A549 (cell line): ENCODE results near the gene DDX52. TPM values are rescaled to one million over a fixed set of nuclear protein-coding genes. Genes with fewer than 3 reads are reported as not detected.

Source experiments
- ATAC-seq, 2 experiments: fragments of 200-7000 bp in 1 of 2; fragments of >200 bp in 1 of 2; cut with Nextera tagmentation in 1 of 2; cut with Tn5 transposase in 1 of 2; 3 replicates each; pipeline versions ENCODE4 v1.8.0 to v1.9.1; 2018 to 2020; ENCODE audit warnings: mild to moderate bottlenecking in 1 of 2, moderate library complexity in 1 of 2
- CTCF ChIA-PET: fragments of 300-600 bp; sonication (Branson Sonifier 250); formaldehyde crosslinking; extraction: SDS; loops from one replicate; lab custom pipeline; 2021; ENCODE audit warnings: antibody characterized with exemption, inconsistent platforms; lab: Yijun Ruan, JAX
- POLR2A ChIA-PET: fragments of 350-600 bp; formaldehyde crosslinking; extraction: SDS; loops from one replicate; lab custom pipeline; 2021; ENCODE audit warnings: antibody characterized with exemption, inconsistent platforms; lab: Yijun Ruan, JAX
- DNase-seq, 2 experiments: peaks; one replicate each; pipeline versions ENCODE4 v3.0.0 to v3.0.0-alpha.2; 2011 to 2016; ENCODE audit warnings: low read depth in 1 of 2, low spot score in 1 of 2
- FAIRE-seq: peaks from 2 replicates; lab custom pipeline; 2011; peaks lifted over from hg19 to GRCh38; lab: Jason Lieb, UNC
- H3K27ac ChIP-seq, 2 experiments: fragments of >200 bp; sonication (Bioruptor Twin); formaldehyde crosslinking; 3 replicates each; pipeline ENCODE4 v1.5.1; 2016 to 2017
- H3K4me1 ChIP-seq: fragments of >200 bp; sonication (Bioruptor Twin); formaldehyde crosslinking; 3 replicates; pipeline ENCODE4 v1.6.1; 2016
- H3K4me2 ChIP-seq: fragments of >200 bp; sonication (Bioruptor Twin); formaldehyde crosslinking; 3 replicates; pipeline ENCODE4 v1.6.1; 2016
- H3K4me3 ChIP-seq: fragments of >200 bp; sonication (Bioruptor Twin); formaldehyde crosslinking; 3 replicates; pipeline ENCODE4 v1.5.1; 2016
- H3K9me3 ChIP-seq: fragments of >200 bp; sonication (Bioruptor Twin); formaldehyde crosslinking; 3 replicates; pipeline ENCODE4 v1.6.1; 2016
- ATOH8 ChIP-seq: fragments of 250-450 bp; sonication (Bioruptor Pico); IDR thresholded peaks from 2 replicates; pipeline ENCODE4 v1.5.0; 2020; ENCODE audit warnings: low read depth, mild to moderate bottlenecking, moderate library complexity
- BHLHE40 ChIP-seq: IDR thresholded peaks from 2 replicates; pipeline ENCODE4 v1.6.1; 2012; ENCODE audit warnings: low read depth, low read length, inconsistent platforms
- CBX8 ChIP-seq: fragments of 200-600 bp; sonication (generic); IDR thresholded peaks from 2 replicates; pipeline ENCODE4 v1.6.1; 2016
- CEBPB ChIP-seq, 2 experiments: fragments of >200 bp in 1 of 2; sonication (Bioruptor Twin) in 1 of 2; formaldehyde crosslinking in 1 of 2; IDR thresholded peaks; 2 replicates each; pipeline ENCODE4 v1.6.1; 2012 to 2016
- CHD4 ChIP-seq: fragments of 200-600 bp; sonication (generic); IDR thresholded peaks from 2 replicates; pipeline ENCODE4 v1.6.1; 2016; ENCODE audit warnings: antibody characterized with exemption, mild to moderate bottlenecking, borderline replicate concordance
- EP300 ChIP-seq, 2 experiments: fragments of >200 bp; sonication (Bioruptor Twin); formaldehyde crosslinking; IDR thresholded peaks; 2 replicates in 1 of 2; 3 replicates in 1 of 2; pipeline ENCODE4 v1.6.1; 2016 to 2017
- ESRRA ChIP-seq: fragments of 150-350 bp; IDR thresholded peaks from 2 replicates; pipeline ENCODE4 v1.6.1; 2014; ENCODE audit warnings: mild to moderate bottlenecking, low read length, borderline replicate concordance
- FOSL2 ChIP-seq, 2 experiments: fragments of 450-650 bp in 1 of 2; fragments of >200 bp in 1 of 2; sonication (Bioruptor Twin) in 1 of 2; formaldehyde crosslinking; IDR thresholded peaks; 2 replicates each; pipeline versions ENCODE4 v1.5.0 to v1.6.1; 2016 to 2020; ENCODE audit warnings: mild to moderate bottlenecking in 1 of 2, moderate library complexity in 1 of 2
- FOXS1 ChIP-seq: fragments of 250-450 bp; sonication (Bioruptor Pico); IDR thresholded peaks from 2 replicates; pipeline ENCODE4 v1.5.0; 2020; ENCODE audit warnings: mild to moderate bottlenecking, moderate library complexity
- GATA3 ChIP-seq: IDR thresholded peaks from 2 replicates; pipeline ENCODE4 v1.6.1; 2012; ENCODE audit warnings: borderline replicate concordance
- HOXA7 ChIP-seq: fragments of 250-450 bp; sonication (Bioruptor Pico); IDR thresholded peaks from 2 replicates; pipeline ENCODE4 v1.5.0; 2020; ENCODE audit warnings: mild to moderate bottlenecking, moderate library complexity
- HOXB13 ChIP-seq: fragments of 250-450 bp; sonication (Bioruptor Pico); IDR thresholded peaks from 2 replicates; pipeline ENCODE4 v1.5.0; 2020; ENCODE audit warnings: low read depth, mild to moderate bottlenecking, moderate library complexity
- JUN ChIP-seq, 2 experiments: fragments of >200 bp; sonication (Bioruptor Twin); formaldehyde crosslinking; IDR thresholded peaks; 2 replicates in 1 of 2; 3 replicates in 1 of 2; pipeline ENCODE4 v1.6.1; 2016 to 2017
- JUNB ChIP-seq: fragments of >200 bp; sonication (Bioruptor Twin); formaldehyde crosslinking; IDR thresholded peaks from 2 replicates; pipeline ENCODE4 v1.6.1; 2016
- KDM1A ChIP-seq: fragments of 200-600 bp; sonication (generic); IDR thresholded peaks from 2 replicates; pipeline ENCODE4 v1.6.1; 2016; ENCODE audit warnings: low read depth, mild to moderate bottlenecking
- MAFK ChIP-seq: fragments of 450-650 bp; IDR thresholded peaks from 2 replicates; pipeline ENCODE4 v1.6.1; 2014; ENCODE audit not compliant: partially characterized antibody
- MYC ChIP-seq: IDR thresholded peaks from 2 replicates; pipeline ENCODE4 v1.6.1; 2012; ENCODE audit warnings: mild to moderate bottlenecking, inconsistent platforms, low read length, improper control_type of control experiment, borderline replicate concordance
- NFE2L2 ChIP-seq: fragments of 150-350 bp; conservative IDR thresholded peaks from 2 replicates; pipeline ENCODE4 v1.6.1; 2014; ENCODE audit warnings: low read length
- POLR2A ChIP-seq: IDR thresholded peaks from 2 replicates; pipeline ENCODE4 v1.6.1; 2012; ENCODE audit warnings: mild to moderate bottlenecking, low read length
- POLR2AphosphoS2 ChIP-seq: conservative IDR thresholded peaks from 2 replicates; pipeline ENCODE4 v1.6.1; 2012; ENCODE audit warnings: low read length, improper control_type of control experiment, inconsistent platforms
- SREBF2 ChIP-seq: fragments of 450-650 bp; IDR thresholded peaks from 2 replicates; pipeline ENCODE4 v1.6.1; 2014; ENCODE audit warnings: mild to moderate bottlenecking, moderate library complexity
- TP53 ChIP-seq: fragments of 250-450 bp; sonication (Bioruptor Pico); IDR thresholded peaks from 2 replicates; pipeline ENCODE4 v1.5.0; 2021; ENCODE audit warnings: mild to moderate bottlenecking, moderate library complexity
- USF2 ChIP-seq: fragments of 450-650 bp; IDR thresholded peaks from 2 replicates; pipeline ENCODE4 v1.6.1; 2014; ENCODE audit warnings: antibody characterized with exemption
- ZFP36 ChIP-seq: fragments of 450-650 bp; IDR thresholded peaks from 2 replicates; pipeline ENCODE4 v1.6.1; 2014; ENCODE audit warnings: borderline replicate concordance; ENCODE audit not compliant: partially characterized antibody
- WGBS: methylation state at CpG from one replicate; pipeline ENCODE4 v1.1.6; 2017; ENCODE audit errors: missing lambda C conversion rate; 5-methylcytosine and 5-hydroxymethylcytosine counted together
- polyA plus RNA-seq, 4 experiments: library from polyadenylated mRNA; depleted of rRNA in 3 of 4; stranded (reverse); fragments of >200 nt; fragmentation: RNase III in 1 of 4; extraction: RNeasy Plus Mini Kit Qiagen cat#74134 plus additional on column Dnase treatment in 1 of 4; gene quantifications; 2 replicates in 3 of 4; 3 replicates in 1 of 4; pipeline ENCODE4 v1.2.3, GENCODE V29; 2011 to 2017
- TF ChIP-seq, protein P1 (sequence below): IDR thresholded peaks from 2 replicates; pipeline ENCODE4 v1.6.1; 2012
- TF ChIP-seq, protein P2 (sequence below): IDR thresholded peaks from 2 replicates; pipeline ENCODE4 v1.6.1; 2012; ENCODE audit warnings: low read depth, borderline replicate concordance
- TF ChIP-seq, protein P3 (sequence below): fragments of >200 bp; sonication (Bioruptor Twin); formaldehyde crosslinking; IDR thresholded peaks from 3 replicates; pipeline ENCODE4 v1.5.1; 2016

DDX52 gene
- polyA plus RNA-seq, 2 of the 4 experiments (the other 2 are of a cell fraction): 42.4 to 59.6 TPM

DNA sequence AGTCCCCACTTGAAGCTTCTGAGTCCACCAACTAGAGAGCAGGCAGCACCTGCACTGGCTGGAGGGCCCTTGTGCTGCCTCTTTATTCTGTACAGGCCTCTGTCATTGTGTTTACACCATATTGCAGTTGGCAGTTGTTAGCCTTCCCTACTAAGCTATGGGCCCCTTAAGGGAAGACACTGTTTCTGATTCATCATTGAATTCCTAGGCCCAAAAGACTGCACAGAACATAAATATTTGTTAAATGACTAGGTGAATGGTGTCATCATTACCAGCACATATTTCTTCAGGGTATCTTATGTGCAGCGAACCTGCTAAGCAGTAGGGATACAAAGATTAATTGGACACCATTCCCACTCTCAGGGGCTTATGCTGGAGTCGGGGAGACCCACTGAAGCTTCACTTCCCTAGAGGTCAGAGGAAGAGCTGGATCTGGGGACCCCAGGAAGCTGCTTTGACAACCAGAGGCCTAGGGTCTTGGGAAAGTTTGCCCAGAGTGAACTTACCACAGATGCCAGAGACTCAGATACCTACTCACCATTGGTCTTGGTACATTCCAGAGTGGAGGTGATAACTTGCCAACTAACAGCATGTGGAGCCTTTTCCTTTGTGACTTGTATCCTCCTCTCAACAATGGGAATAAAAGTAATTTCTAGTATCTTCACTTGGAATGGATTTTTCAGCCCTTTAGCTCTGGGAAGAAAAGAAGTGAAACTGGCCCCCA lies 28.7 kb upstream of the DDX52 start:
- 15% methylated on average over 2 of the region's 2 CpGs for WGBS
- Histone ChIP-seq H3K27ac (peak overlapping the region; percentile 72 to 85), H3K4me3 (no peak overlapping the region), H3K9me3 (no peaks in the 10 kb centered on the region), H3K4me1 (peaks cover 24% of the 10 kb centered on the region), H3K4me2 (peak overlapping the region; percentile 62)
- DNase-seq (peak; percentile 77 to 83), ATAC-seq (peak; percentile 90 to 91), FAIRE-seq (no peak)
- TF ChIP-seq, protein P1, sequence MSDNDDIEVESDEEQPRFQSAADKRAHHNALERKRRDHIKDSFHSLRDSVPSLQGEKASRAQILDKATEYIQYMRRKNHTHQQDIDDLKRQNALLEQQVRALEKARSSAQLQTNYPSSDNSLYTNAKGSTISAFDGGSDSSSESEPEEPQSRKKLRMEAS: peak; percentile 63; the same call in 1 of the 2 replicates
- TF ChIP-seq BHLHE40: no peak
- TF ChIP-seq CEBPB (IDR thresholded peaks at IDR 0.05): peak in 1 of 2 experiments; percentile 77; a peak in 2 of 4 replicates
- TF ChIP-seq CBX8: no peak
- TF ChIP-seq FOXS1 (CRISPR knock-in tag): no peak
- no peak for TF ChIP-seq NFE2L2
- TF ChIP-seq TP53 (CRISPR knock-in tag): no peak
- peak; percentile 70; the same call in 1 of the 2 replicates for TF ChIP-seq GATA3
- no peak for TF ChIP-seq POLR2A
- peak; percentile 68 for TF ChIP-seq JUNB
- TF ChIP-seq EP300 (IDR thresholded peaks at IDR 0.05): 0 out of 5 replicates have a peak, but pooled peaks of 1 of the 2 experiments have one; percentile 40
- peak; percentile 74 for TF ChIP-seq FOSL2 (IDR thresholded peaks at IDR 0.05)
- TF ChIP-seq FOSL2 (CRISPR knock-in tag; IDR thresholded peaks at IDR 0.05): peak; percentile 94
- TF ChIP-seq, protein P2, sequence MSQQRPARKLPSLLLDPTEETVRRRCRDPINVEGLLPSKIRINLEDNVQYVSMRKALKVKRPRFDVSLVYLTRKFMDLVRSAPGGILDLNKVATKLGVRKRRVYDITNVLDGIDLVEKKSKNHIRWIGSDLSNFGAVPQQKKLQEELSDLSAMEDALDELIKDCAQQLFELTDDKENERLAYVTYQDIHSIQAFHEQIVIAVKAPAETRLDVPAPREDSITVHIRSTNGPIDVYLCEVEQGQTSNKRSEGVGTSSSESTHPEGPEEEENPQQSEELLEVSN: peak; percentile 54; the same call in 1 of the 2 replicates
- TF ChIP-seq JUN (IDR thresholded peaks at IDR 0.05): peak in 1 of 2 experiments; percentile 45; a peak in 1 of 5 replicates
- no peak for TF ChIP-seq CHD4
- POLR2A ChIA-PET: interaction anchor here (1.4 kb wide), 1 partner anchor 62 kb away, joined by 4 read pairs; the partner anchor contains the start of gene SYNRG
- CTCF ChIA-PET: interaction anchor here (0.7 to 3.6 kb wide), 14 partner anchors 9 to 166 kb away, joined by 3 to 32 read pairs (median 4); partner anchors contain the start of gene HNF1B

DNA sequence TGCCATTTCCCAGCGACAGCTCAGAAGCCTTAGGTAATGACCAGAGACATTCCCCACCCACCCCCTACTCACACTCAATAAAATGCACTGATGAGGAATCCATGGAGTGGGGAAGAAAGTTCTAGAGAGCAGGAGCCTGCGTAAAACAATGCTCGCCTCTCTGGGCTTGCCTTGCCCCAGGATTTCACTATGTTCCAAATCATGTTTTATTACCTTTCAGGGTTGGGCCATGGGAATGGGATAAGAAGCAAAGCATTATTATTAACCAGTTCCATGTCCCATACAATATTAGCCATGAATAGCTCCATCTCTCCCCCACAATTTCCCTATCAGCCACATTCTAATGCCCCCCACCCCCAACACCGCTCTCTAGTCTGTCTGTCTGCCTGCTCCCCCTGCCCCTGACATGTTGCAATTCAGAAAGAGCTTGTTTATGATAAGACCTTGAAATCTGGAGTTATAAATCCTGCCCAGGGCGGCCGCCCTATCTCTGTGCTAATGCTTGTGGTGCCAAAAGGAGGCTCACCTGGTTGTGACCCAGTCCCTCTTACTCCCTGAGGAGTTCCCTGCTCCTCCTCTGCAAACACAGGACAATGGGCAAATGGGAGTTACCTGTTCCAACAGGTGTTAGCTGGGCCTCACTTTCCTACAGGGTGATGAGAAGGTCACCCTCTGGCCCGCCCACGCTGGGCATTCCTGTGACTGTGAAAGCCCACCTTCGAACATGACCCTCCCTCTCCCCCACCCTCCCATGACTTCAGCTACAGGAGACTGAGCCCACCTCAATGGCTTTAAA lies 28.0 kb upstream of the DDX52 start:
- H3K4me2 ChIP-seq: peak overlapping the region; percentile 62
- FAIRE-seq: no peak
- DNase-seq: no peak
- H3K9me3 ChIP-seq: no peaks in the 10 kb centered on the region
- ATAC-seq: no peak
- 81% methylated on average over 9 of the region's 9 CpGs for WGBS
- H3K4me3 ChIP-seq: no peak overlapping the region
- ChIA-PET CTCF (interaction anchor here (0.6 to 3.6 kb wide), 9 partner anchors 10 to 147 kb away, joined by 3 to 32 read pairs (median 10); partner anchors contain the start of gene HNF1B), POLR2A (interaction anchor here (1.4 kb wide), 1 partner anchor 62 kb away, joined by 4 read pairs; the partner anchor contains the start of gene SYNRG)
- TF ChIP-seq MAFK: no peak
- TF ChIP-seq HOXA7 (CRISPR knock-in tag): no peak
- no peak for TF ChIP-seq SREBF2
- no peak for TF ChIP-seq KDM1A
- no peak for TF ChIP-seq MYC
- TF ChIP-seq, protein P1: no peak
- no peak for TF ChIP-seq HOXB13 (CRISPR knock-in tag)
- TF ChIP-seq ZFP36: no peak
- no peak for TF ChIP-seq BHLHE40
- TF ChIP-seq GATA3: no peak
- no peak for TF ChIP-seq ESRRA
- no peak for TF ChIP-seq POLR2AphosphoS2
- TF ChIP-seq, protein P3, sequence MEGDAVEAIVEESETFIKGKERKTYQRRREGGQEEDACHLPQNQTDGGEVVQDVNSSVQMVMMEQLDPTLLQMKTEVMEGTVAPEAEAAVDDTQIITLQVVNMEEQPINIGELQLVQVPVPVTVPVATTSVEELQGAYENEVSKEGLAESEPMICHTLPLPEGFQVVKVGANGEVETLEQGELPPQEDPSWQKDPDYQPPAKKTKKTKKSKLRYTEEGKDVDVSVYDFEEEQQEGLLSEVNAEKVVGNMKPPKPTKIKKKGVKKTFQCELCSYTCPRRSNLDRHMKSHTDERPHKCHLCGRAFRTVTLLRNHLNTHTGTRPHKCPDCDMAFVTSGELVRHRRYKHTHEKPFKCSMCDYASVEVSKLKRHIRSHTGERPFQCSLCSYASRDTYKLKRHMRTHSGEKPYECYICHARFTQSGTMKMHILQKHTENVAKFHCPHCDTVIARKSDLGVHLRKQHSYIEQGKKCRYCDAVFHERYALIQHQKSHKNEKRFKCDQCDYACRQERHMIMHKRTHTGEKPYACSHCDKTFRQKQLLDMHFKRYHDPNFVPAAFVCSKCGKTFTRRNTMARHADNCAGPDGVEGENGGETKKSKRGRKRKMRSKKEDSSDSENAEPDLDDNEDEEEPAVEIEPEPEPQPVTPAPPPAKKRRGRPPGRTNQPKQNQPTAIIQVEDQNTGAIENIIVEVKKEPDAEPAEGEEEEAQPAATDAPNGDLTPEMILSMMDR: no peak
- no peak for TF ChIP-seq ATOH8 (CRISPR knock-in tag)
- no peak for TF ChIP-seq FOSL2 (IDR thresholded peaks at IDR 0.05)
- no peak for TF ChIP-seq FOSL2 (CRISPR knock-in tag; IDR thresholded peaks at IDR 0.05)
- no peak for TF ChIP-seq USF2
- H3K4me1 ChIP-seq: peaks cover 24% of the 10 kb centered on the region
- H3K27ac ChIP-seq: peak overlapping the region; percentile 72 to 85
